Testis (tissue), 2 donors: ENCODE results near the gene UBE2H.

Source experiments
- CTCF ChIP-seq, 3 experiments: fragments of 450-650 bp in 2 of 3; fragments of 200-600 bp in 1 of 3; sonication (generic) in 1 of 3; IDR thresholded peaks; one replicate each; pipeline ENCODE4 v1.5.1; 2016 to 2019; ENCODE audit warnings: antibody characterized with exemption in 3 of 3, mild to moderate bottlenecking in 2 of 3, moderate library complexity in 1 of 3
- POLR2A ChIP-seq: fragments of 450-650 bp; IDR thresholded peaks from one replicate; pipeline ENCODE4 v1.6.1; 2017; ENCODE audit warnings: antibody characterized with exemption, mild to moderate bottlenecking, moderate library complexity

GRCh38 chr7:129843365-129843898 is 109.3 kb downstream of the UBE2H start:
- TF ChIP-seq CTCF (IDR thresholded peaks at IDR 0.05) (no peak), POLR2A (no peak)
